ENCODE measurements around the gene GPHN.

The GPHN gene

DNA sequence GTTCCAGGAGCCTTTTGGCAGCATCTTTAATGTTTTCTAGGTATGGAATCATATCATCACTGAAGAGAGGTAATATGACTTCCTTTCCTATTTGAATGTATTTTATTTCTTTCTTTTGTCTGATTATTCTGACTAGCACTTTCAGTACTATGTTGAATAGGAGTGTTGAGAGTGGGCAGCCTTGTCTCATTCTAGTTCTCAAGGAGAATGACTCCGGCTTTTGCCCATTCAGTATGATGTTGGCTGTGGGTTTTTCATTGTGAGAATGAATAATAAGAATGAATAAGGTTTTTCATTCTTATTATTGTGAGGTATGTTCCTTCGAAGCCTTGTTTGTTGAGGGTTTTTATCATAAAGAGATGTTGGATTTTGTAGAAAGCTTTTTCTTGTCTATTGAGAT is 98.9 kb downstream of the GPHN start:
- TF ChIP-seq TAF1 (IDR thresholded peaks at IDR 0.05; ENCODE audit: borderline replicate concordance, insufficient read depth, low read length) (no peak), SIN3A (IDR thresholded peaks at IDR 0.05; ENCODE audit: borderline replicate concordance, insufficient read depth, low read length) (no peak), FOXP2 (optimal IDR thresholded peaks at IDR 0.05; ENCODE audit: borderline replicate concordance, extremely low read depth, extremely low read length, insufficient read depth) (no peak), POLR2AphosphoS5 (IDR thresholded peaks at IDR 0.05; ENCODE audit: low read depth, low read length) (no peak)
- TF ChIP-seq, protein P1, sequence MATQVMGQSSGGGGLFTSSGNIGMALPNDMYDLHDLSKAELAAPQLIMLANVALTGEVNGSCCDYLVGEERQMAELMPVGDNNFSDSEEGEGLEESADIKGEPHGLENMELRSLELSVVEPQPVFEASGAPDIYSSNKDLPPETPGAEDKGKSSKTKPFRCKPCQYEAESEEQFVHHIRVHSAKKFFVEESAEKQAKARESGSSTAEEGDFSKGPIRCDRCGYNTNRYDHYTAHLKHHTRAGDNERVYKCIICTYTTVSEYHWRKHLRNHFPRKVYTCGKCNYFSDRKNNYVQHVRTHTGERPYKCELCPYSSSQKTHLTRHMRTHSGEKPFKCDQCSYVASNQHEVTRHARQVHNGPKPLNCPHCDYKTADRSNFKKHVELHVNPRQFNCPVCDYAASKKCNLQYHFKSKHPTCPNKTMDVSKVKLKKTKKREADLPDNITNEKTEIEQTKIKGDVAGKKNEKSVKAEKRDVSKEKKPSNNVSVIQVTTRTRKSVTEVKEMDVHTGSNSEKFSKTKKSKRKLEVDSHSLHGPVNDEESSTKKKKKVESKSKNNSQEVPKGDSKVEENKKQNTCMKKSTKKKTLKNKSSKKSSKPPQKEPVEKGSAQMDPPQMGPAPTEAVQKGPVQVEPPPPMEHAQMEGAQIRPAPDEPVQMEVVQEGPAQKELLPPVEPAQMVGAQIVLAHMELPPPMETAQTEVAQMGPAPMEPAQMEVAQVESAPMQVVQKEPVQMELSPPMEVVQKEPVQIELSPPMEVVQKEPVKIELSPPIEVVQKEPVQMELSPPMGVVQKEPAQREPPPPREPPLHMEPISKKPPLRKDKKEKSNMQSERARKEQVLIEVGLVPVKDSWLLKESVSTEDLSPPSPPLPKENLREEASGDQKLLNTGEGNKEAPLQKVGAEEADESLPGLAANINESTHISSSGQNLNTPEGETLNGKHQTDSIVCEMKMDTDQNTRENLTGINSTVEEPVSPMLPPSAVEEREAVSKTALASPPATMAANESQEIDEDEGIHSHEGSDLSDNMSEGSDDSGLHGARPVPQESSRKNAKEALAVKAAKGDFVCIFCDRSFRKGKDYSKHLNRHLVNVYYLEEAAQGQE (IDR thresholded peaks at IDR 0.05; ENCODE audit: insufficient read depth in 1 of 2, low read depth in 2 of 2, low read length in 2 of 2), result no peak

DNA sequence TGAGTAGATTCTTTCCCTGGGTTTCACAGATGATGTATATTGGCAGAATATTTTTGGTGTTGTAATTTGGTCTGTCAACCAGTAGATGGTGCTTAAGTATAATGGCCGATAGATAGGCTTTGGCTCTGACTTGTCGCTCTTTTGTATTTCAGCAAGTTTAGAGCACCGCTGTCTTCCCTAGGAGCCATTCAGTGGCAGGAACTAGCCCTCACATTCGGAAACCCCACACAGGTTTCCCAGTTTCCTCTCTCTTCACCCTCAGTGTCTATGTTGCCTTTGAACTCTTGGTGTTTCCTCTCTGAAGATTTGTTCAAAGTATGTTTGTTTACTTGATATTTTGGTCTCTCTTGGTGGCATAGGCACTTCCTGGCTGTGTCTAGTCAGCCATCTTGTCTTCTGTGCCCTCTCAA is 102.2 kb downstream of the GPHN start:
- TF ChIP-seq POLR2AphosphoS5 (IDR thresholded peaks at IDR 0.05; ENCODE audit: low read depth, low read length), result no peak

DNA sequence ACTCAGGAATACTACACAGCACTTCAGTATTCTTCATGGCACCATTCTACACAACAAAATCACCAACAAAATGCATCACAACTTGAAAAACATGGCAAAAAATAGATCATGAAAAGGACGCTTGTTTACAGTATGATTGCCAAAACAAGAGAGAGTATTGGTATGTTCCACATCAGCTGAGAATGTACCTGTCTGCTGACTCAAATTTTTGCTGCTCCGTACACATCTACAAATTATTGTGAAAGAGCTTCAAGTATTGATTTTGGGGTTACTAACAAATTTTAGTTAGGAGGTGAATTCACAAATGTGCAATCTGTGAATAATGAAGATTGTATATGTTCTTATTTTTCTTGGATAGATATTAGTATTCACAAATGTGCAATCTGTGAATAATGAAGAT is 105.4 kb downstream of the GPHN start:
- no peak for TF ChIP-seq SIN3A (IDR thresholded peaks at IDR 0.05; ENCODE audit: borderline replicate concordance, insufficient read depth, low read length)
- no peak for TF ChIP-seq TAF1 (IDR thresholded peaks at IDR 0.05; ENCODE audit: borderline replicate concordance, insufficient read depth, low read length)
- no peak for TF ChIP-seq POLR2AphosphoS5 (IDR thresholded peaks at IDR 0.05; ENCODE audit: low read depth, low read length)
- TF ChIP-seq, protein P1 (IDR thresholded peaks at IDR 0.05; ENCODE audit: insufficient read depth in 1 of 2, low read depth in 2 of 2, low read length in 2 of 2), result no peak
- TF ChIP-seq FOXP2 (optimal IDR thresholded peaks at IDR 0.05; ENCODE audit: borderline replicate concordance, extremely low read depth, extremely low read length, insufficient read depth), result no peak

DNA sequence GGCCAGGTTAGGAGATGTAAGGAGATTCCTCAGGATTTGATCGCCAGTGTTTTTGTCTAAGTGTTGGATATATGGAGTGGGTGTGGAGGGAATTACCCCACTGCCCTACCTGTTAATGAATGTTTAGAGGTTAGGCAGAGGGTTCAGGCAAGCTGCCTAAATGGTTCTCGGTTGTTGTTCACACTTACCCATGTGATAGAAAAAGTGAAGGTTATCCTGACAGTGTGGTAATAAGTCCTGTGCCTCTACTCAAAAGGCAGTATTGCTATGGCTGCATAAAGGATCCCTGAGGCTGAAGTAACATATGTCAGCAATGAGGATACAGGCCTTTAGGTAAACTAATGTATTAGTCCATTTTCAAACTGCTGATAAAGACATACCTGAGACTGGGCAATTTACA is 112.0 kb downstream of the GPHN start:
- TF ChIP-seq, protein P1 (IDR thresholded peaks at IDR 0.05; ENCODE audit: insufficient read depth in 1 of 2, low read depth in 2 of 2, low read length in 2 of 2), result no peak
- TF ChIP-seq POLR2AphosphoS5 (IDR thresholded peaks at IDR 0.05; ENCODE audit: low read depth, low read length), result no peak

DNA sequence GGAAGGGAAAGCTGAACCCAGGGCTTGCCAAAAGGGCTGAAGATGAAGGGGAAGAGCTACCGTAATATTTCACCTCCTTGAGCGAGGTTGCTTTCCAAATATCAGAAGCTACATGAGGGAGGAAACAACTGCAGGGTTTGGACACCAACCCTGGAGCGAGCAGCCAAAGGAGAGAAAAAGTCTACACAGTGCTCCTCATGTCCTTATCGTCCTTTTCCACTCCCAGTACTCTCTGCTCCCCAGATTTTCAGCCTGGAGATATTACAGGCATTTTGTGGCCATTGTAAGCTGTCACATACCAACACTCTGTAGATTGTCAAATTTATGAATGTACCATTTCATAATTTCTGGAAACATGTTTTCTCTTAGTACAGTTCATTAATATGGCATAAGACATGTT is 115.9 kb downstream of the GPHN start:
- TF ChIP-seq, protein P1 (IDR thresholded peaks at IDR 0.05; ENCODE audit: insufficient read depth in 1 of 2, low read depth in 2 of 2, low read length in 2 of 2), result no peak
- TF ChIP-seq FOXP2 (optimal IDR thresholded peaks at IDR 0.05; ENCODE audit: borderline replicate concordance, extremely low read depth, extremely low read length, insufficient read depth) (no peak), SIN3A (IDR thresholded peaks at IDR 0.05; ENCODE audit: borderline replicate concordance, insufficient read depth, low read length) (no peak), TAF1 (IDR thresholded peaks at IDR 0.05; ENCODE audit: borderline replicate concordance, insufficient read depth, low read length) (no peak), POLR2AphosphoS5 (IDR thresholded peaks at IDR 0.05; ENCODE audit: low read depth, low read length) (no peak)

Measured in PFSK-1 (cell line).